Breast epithelium (tissue), 4 donors: ENCODE data around the gene DIPK1C. TPM values are rescaled to one million over a fixed set of nuclear protein-coding genes. Genes with fewer than 3 reads are reported as not detected.

Experiments
- DNase-seq, 2 donors: peaks; one replicate each; pipeline ENCODE4 v3.0.0-alpha.2; 2019; ENCODE audit warnings: low spot score in 2 of 2
- H3K27ac ChIP-seq, 2 donors: fragments of 200-600 bp; sonication (generic) in 1 of 2; one replicate each; pipeline ENCODE4 v1.5.1; 2016 to 2019; ENCODE audit warnings: mild to moderate bottlenecking in 1 of 2
- H3K27me3 ChIP-seq, 2 donors: fragments of 200-600 bp; sonication (generic) in 1 of 2; one replicate each; pipeline versions ENCODE4 v1.5.1 to v1.6.0; 2017 to 2019; ENCODE audit warnings: control low read depth in 1 of 2, mild to moderate bottlenecking in 1 of 2
- H3K36me3 ChIP-seq: fragments of 200-600 bp; one replicate; pipeline ENCODE4 v1.5.1; 2019
- H3K4me1 ChIP-seq, 2 donors: fragments of 200-600 bp; sonication (generic); one replicate each; pipeline ENCODE4 v1.5.1; 2016 to 2019; ENCODE audit warnings: control low read depth in 1 of 2
- H3K4me3 ChIP-seq, 3 donors: fragments of 200-600 bp; sonication (generic); 1 replicate in 2 of 3; 2 replicates in 1 of 3; pipeline ENCODE4 v1.5.1; 2016 to 2019; ENCODE audit warnings: mild to moderate bottlenecking in 3 of 3, moderate library complexity in 2 of 3
- H3K9me3 ChIP-seq, 2 donors: fragments of 200-600 bp; sonication (generic) in 1 of 2; one replicate each; pipeline ENCODE4 v1.5.1; 2016 to 2019; ENCODE audit warnings: control low read depth in 1 of 2
- CTCF ChIP-seq, 3 donors: fragments of 450-650 bp; IDR thresholded peaks; one replicate each; pipeline ENCODE4 v1.5.1; 2016 to 2017; ENCODE audit warnings: antibody characterized with exemption in 3 of 3, mild to moderate bottlenecking in 3 of 3, moderate library complexity in 3 of 3
- POLR2A ChIP-seq: fragments of 450-650 bp; IDR thresholded peaks from one replicate; pipeline ENCODE4 v1.6.1; 2016; ENCODE audit warnings: antibody characterized with exemption, mild to moderate bottlenecking, moderate library complexity
- POLR2AphosphoS5 ChIP-seq, 3 donors: sonication (generic); formaldehyde crosslinking; IDR thresholded peaks; one replicate each; pipeline ENCODE4 v1.6.1; 2017; ENCODE audit warnings: antibody characterized with exemption in 3 of 3
- intact Hi-C: fragments of 100-400 bp; cut with DNase I; formaldehyde crosslinking; loops from one replicate; pipeline ENCODE4 v1.15.1; 2023; ENCODE audit warnings: low total_unique reads
- total RNA-seq, 3 donors: library from RNA; depleted of rRNA; stranded (reverse); fragments of >200 nt; gene quantifications; one replicate each; pipeline ENCODE4 v1.1.0, GENCODE V29; 2016

The DIPK1C gene
- total RNA-seq, 3 donors from 2014 or later = 0.16 TPM; not detected in 2

GRCh38 chr18:74496508-74497323, 39.6 kb upstream of the DIPK1C start:
- intact Hi-C loops = no loop called here
- no peaks in the 10 kb centered on the region for H3K9me3 ChIP-seq
- H3K36me3 ChIP-seq = no peaks in the 10 kb centered on the region
- H3K27me3 ChIP-seq = no peaks in the 10 kb centered on the region
- H3K4me1 ChIP-seq = no peaks in the 10 kb centered on the region
- H3K4me3 ChIP-seq = peak overlapping the region; percentile 78 to 92 (median 89)
- TF ChIP-seq CTCF (IDR thresholded peaks at IDR 0.05) = peak in 1 of 3 donors; percentile 28
- no peak for TF ChIP-seq POLR2A
- peak; percentile 54 to 64 for DNase-seq
- peak overlapping the region; percentile 97 to 98 for H3K27ac ChIP-seq

GRCh38 chr18:74495581-74496507, 38.7 kb upstream of the DIPK1C start, which contains the start of gene CNDP2:
TSS of gene CNDP2 (plus strand) at chr18:74496363. CDS start at chr18:74499974, 3,611 bp downstream.
- Histone ChIP-seq H3K27me3 (no peaks in the 10 kb centered on the region), H3K36me3 (no peaks in the 10 kb centered on the region), H3K4me1 (no peaks in the 10 kb centered on the region), H3K27ac (peak within 1 kb of the TSS; percentile 97 to 98), H3K9me3 (no peaks in the 10 kb centered on the region), H3K4me3 (peak within 1 kb of the TSS; percentile 78 to 92 (median 89))
- intact Hi-C loops = loop anchor here (2.0 kb wide), 1 partner anchor 51 kb away; no protein-coding TSS in a partner anchor
- peak; percentile 100 for DNase-seq
- TF ChIP-seq POLR2AphosphoS5 (IDR thresholded peaks at IDR 0.05) = peak; percentile 51 to 89 (median 78)
- peak; percentile 81 for TF ChIP-seq POLR2A
- no peak for TF ChIP-seq CTCF (IDR thresholded peaks at IDR 0.05)

- no peaks in the 10 kb centered on the region for H3K27me3 ChIP-seq
- H3K27ac ChIP-seq = no peak overlapping the region
- no peaks in the 10 kb centered on the region for H3K9me3 ChIP-seq
- no peak for TF ChIP-seq POLR2AphosphoS5 (IDR thresholded peaks at IDR 0.05)
- no peak for TF ChIP-seq POLR2A
- TF ChIP-seq CTCF (IDR thresholded peaks at IDR 0.05) = no peak
- no peak for DNase-seq
- H3K36me3 ChIP-seq = no peaks in the 10 kb centered on the region
- no peak overlapping the region for H3K4me3 ChIP-seq
- no peaks in the 10 kb centered on the region for H3K4me1 ChIP-seq
- intact Hi-C loops = loop anchor here (2.0 kb wide), 1 partner anchor 52 kb away; no protein-coding TSS in a partner anchor
These were observed 37.4 kb upstream of the DIPK1C start for GRCh38 chr18:74494514-74494913.

- Histone ChIP-seq H3K27me3 (no peaks in the 10 kb centered on the region), H3K4me1 (no peaks in the 10 kb centered on the region), H3K27ac (no peak overlapping the region), H3K9me3 (no peaks in the 10 kb centered on the region), H3K4me3 (no peak overlapping the region), H3K36me3 (no peaks in the 10 kb centered on the region)
- DNase-seq = no peak
- intact Hi-C loops = loop anchor here (2.0 kb wide), 1 partner anchor 53 kb away; no protein-coding TSS in a partner anchor
- no peak for TF ChIP-seq POLR2A
- TF ChIP-seq CTCF (IDR thresholded peaks at IDR 0.05) = peak in 2 of 3 donors; percentile 37 to 60
These were observed 36.6 kb upstream of the DIPK1C start for GRCh38 chr18:74493689-74494088.
